22Rv1 (cell line): Measurements from ENCODE around the gene SLC9C2.

Experiments used
- ZFX ChIP-seq: fragments of 450-650 bp; IDR thresholded peaks from 2 replicates; pipeline ENCODE4 v1.6.1; 2017; ENCODE audit warnings: antibody characterized with exemption, borderline replicate concordance
- TF ChIP-seq, protein P1 (sequence below): fragments of 450-650 bp; IDR thresholded peaks from 2 replicates; pipeline ENCODE4 v1.5.1; 2017; ENCODE audit warnings: mild to moderate bottlenecking

DNA sequence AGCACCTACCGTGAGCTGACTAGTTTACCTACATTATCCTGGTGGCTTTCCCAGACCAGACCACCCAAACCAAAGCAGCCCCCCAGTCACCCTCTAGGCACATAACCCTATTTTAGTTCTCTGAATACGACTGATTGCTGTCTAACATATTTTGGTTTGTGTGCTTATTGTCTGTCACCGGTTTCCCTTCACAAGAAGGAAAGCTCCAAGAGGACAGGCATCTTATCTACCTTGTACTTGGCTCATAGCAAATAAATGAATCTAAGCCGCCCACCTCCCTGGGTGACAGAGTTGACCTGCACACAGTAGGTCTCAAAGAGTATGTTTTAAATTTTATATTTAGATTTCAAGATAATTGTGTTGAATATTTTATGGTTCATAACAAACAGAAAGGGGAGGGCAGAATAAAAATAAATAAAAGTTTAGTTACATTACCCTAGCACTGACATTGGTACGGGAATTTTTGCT, 126.6 kb downstream of the SLC9C2 start:
- TF ChIP-seq, protein P1, sequence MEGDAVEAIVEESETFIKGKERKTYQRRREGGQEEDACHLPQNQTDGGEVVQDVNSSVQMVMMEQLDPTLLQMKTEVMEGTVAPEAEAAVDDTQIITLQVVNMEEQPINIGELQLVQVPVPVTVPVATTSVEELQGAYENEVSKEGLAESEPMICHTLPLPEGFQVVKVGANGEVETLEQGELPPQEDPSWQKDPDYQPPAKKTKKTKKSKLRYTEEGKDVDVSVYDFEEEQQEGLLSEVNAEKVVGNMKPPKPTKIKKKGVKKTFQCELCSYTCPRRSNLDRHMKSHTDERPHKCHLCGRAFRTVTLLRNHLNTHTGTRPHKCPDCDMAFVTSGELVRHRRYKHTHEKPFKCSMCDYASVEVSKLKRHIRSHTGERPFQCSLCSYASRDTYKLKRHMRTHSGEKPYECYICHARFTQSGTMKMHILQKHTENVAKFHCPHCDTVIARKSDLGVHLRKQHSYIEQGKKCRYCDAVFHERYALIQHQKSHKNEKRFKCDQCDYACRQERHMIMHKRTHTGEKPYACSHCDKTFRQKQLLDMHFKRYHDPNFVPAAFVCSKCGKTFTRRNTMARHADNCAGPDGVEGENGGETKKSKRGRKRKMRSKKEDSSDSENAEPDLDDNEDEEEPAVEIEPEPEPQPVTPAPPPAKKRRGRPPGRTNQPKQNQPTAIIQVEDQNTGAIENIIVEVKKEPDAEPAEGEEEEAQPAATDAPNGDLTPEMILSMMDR, result no peak
- no peak for TF ChIP-seq ZFX
